HT-29 (cell line): ENCODE data around the gene NUP58. TPM values are rescaled to one million over a fixed set of nuclear protein-coding genes. Genes with fewer than 3 reads are reported as not detected.

Experiments
- DNase-seq: peaks from one replicate; pipeline ENCODE4 v3.0.0-alpha.2; 2015; ENCODE audit warnings: low spot score
- total RNA-seq: library from RNA; depleted of rRNA; stranded (reverse); fragments of >200 nt; shearing (Covaris generic); gene quantifications from 2 replicates; pipeline ENCODE4 v1.2.3, GENCODE V29; 2014; rRNA removed

The NUP58 gene, protein sequence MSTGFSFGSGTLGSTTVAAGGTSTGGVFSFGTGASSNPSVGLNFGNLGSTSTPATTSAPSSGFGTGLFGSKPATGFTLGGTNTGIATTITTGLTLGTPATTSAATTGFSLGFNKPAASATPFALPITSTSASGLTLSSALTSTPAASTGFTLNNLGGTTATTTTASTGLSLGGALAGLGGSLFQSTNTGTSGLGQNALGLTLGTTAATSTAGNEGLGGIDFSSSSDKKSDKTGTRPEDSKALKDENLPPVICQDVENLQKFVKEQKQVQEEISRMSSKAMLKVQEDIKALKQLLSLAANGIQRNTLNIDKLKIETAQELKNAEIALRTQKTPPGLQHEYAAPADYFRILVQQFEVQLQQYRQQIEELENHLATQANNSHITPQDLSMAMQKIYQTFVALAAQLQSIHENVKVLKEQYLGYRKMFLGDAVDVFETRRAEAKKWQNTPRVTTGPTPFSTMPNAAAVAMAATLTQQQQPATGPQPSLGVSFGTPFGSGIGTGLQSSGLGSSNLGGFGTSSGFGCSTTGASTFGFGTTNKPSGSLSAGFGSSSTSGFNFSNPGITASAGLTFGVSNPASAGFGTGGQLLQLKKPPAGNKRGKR
- total RNA-seq = 72.8 and 80.8 TPM in 2 replicates

- peak; percentile 99 for DNase-seq
These were observed at the start of gene NUP58 for GRCh38 chr13:25301347-25302113. TSS of gene NUP58 (plus strand) at chr13:25301625. CDS start at chr13:25301774, 149 bp downstream.

- DNase-seq = no peak
These were observed 49.2 kb upstream of the NUP58 start for GRCh38 chr13:25252225-25252624.

GRCh38 chr13:25252752-25253151, 48.7 kb upstream of the NUP58 start:
- no peak for DNase-seq

DNA sequence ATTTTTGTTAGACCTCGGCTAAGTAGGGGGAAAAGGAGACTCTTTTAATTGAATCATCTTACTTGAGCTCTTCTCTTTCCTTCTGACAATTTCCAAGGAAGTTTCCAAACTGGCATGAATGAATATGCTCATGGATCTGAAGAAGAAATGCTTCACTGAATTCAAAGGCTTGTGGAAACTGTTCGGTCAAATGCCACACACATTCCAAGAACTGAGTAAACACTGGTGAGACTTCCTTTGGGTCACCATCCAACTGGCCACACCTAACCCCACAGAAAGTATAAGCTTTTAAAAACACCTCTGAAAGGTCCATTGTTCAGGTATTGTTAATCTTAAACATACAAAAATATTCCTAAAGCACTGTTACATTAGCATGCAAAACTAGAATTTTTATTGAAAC, 47.7 kb upstream of the NUP58 start:
- no peak for DNase-seq

DNA sequence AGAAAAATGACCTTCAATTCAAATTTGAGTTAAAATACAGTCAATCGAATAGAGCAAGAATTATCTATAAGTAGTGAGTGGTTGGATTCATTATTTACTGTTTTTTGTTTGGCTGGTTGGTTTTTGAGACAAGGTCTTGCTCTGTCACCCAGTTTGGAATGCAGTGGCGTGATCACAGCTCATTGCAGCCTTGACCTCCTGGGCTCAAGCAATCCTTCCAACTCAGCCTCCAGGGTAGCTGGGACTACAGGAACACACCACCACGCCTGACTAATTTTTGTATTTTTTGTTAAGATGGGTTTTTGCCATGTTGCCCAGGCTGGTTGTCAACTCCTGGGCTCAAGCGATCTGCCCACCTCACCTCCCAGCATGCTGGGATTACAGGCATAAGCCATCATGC, 39.2 kb upstream of the NUP58 start:
- DNase-seq = no peak

DNA sequence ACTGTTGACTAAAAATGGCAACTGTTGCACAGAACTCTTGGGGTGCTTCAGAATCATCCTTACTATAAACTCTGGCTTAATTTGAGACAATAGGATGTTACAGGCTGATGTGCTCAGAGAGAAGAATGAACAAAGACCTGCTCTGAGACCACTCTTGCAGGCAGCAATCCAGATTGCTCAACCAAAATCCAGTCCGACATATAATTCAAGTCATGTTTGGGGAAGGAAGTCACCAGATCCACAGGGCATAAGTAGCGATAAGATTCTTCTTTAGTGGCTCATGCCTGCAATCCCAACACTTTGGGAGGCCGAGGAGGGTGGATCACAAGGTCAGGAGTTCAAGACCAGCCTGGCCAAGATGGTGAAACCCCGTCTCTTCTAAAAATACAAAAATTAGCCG, 34.7 kb upstream of the NUP58 start:
- no peak for DNase-seq

- DNase-seq = peak; percentile 35
These were observed 33.7 kb upstream of the NUP58 start for GRCh38 chr13:25267715-25268114.

- DNase-seq = no peak
These were observed 32.9 kb upstream of the NUP58 start for GRCh38 chr13:25268561-25268960.

- no peak for DNase-seq
These were observed 24.7 kb upstream of the NUP58 start for GRCh38 chr13:25276748-25277147.

- DNase-seq = no peak
These were observed 21.0 kb upstream of the NUP58 start for GRCh38 chr13:25280396-25280795.

- no peak for DNase-seq
These were observed 20.1 kb upstream of the NUP58 start for GRCh38 chr13:25281193-25281934.

GRCh38 chr13:25281935-25282332, 19.5 kb upstream of the NUP58 start:
- DNase-seq = no peak

DNA sequence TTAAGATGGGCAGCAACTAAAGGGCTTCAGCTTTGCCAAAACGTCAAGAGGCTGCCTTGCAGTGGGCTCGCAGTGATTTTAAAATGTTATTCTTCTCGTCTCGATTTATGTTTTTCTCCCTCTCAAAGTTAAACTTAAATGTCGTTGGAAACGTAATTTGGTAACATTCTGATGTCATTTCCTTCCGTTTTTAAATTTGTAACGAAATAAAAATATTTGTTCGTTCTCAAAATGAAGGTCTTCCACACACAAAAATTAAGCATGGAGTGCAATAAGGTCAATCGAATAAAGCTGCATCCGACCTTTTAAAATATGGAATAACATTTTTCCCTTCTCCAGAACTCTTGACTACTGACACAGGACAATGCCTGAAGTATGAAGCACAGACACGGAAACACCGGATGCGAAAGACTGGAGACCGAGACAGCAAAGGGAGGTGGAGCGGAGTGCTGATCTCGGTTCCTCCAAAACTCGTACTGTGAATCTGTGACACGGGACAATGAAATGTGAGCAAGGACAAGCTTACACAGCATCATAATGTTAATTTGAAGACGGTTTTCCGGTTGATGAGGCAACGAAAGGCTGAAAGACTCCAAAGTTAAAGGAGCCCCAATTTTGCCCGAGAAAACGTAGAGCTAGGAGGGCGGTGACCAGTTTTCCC, 15.0 kb upstream of the NUP58 start:
- peak; percentile 74 for DNase-seq

GRCh38 chr13:25286969-25287961, 14.2 kb upstream of the NUP58 start, which contains the start of gene MTMR6:
TSS of gene MTMR6 (minus strand) at chr13:25287488. CDS start at chr13:25287247, 241 bp downstream.
- peak; percentile 96 for DNase-seq

DNA sequence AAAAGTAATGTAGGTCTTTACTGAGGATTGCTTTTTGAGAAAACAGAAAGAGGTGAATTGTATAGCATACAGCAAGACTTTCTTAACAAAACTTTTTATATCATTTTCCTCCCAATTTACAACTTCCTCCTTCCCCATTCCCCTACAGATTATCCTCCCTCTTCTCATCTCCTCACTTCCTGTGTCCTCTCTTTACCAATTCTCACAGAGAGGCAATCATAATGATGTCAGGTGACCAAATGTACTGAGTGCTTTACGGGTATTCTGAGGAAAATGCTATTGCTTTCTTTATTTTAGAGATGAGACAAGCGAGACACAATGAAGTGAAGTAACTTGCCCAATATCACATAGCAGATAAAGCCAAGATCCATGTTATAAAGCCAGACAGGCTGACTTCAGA, 12.5 kb upstream of the NUP58 start:
- no peak for DNase-seq

GRCh38 chr13:25291691-25292090, 9.7 kb upstream of the NUP58 start:
- no peak for DNase-seq

DNA sequence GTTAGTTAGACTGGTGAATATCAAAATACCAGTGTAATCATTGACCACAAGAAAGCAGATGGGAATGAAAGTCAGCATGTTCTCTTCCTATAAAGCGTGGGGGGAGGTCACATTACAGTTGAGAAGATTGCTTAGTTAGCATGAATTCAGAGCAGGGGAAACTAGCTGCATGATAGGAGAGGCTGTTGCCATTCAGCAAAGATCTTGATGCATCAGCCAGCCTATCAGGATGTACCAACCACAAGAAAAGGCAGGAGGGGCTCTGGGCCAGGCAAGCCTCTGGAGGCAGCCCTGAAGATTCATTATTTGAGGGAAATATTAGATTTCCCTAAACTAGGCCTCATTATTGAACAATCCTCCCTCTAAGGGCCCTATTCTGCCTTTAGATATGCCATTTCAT, 9.1 kb upstream of the NUP58 start:
- no peak for DNase-seq

GRCh38 chr13:25295228-25295627, 6.2 kb upstream of the NUP58 start:
- DNase-seq = no peak

DNA sequence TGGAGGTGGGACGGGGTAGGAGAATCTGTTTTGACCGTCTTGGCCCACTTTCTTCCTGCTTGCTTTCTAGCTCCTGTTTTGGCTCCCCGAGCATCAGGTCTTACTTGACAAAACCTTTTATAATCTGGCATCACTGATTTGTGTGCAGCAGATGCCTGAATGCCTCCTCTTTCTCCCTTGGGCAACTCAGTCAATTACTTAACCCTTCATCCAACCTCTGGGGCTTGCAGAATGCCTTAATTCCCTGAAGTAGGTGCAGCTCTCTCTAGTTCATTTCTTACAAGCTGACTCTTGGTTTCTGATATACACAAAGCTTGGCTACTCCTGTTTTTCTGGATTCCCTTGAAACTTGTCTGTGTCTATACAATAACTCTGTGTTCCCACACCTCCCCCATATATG, 5.7 kb upstream of the NUP58 start:
- no peak for DNase-seq

GRCh38 chr13:25300861-25301346, 521 bp upstream of the NUP58 start:
- DNase-seq = no peak
